ENCODE results near the gene KAT8. TPM values are rescaled to one million over a fixed set of nuclear protein-coding genes. Genes with fewer than 3 reads are reported as not detected.
A peak's percentile ranks its signal among the peaks of the same experiment; 100 is the strongest.

Gene KAT8
- total and polyA plus RNA-seq, 2 of the 13 experiments (the other 11 are each of a cell fraction or from before 2014, with no cell fraction given): 79.0 to 84.2 TPM

GRCh38 chr16:31093132-31093703 is 24.2 kb upstream of the KAT8 start (continued):
- TF ChIP-seq ARID5B (CRISPR knock-in tag; IDR thresholded peaks at IDR 0.05): peak; percentile 23; the same call in 1 of the 2 replicates
- no peak for TF ChIP-seq ZNF121 (CRISPR knock-in tag; IDR thresholded peaks at IDR 0.05)
- no peak for TF ChIP-seq NR1H2 (CRISPR knock-in tag; IDR thresholded peaks at IDR 0.05; ENCODE audit: borderline replicate concordance, low read depth)
- TF ChIP-seq FOXM1 (CRISPR knock-in tag; IDR thresholded peaks at IDR 0.05): no peak
- TF ChIP-seq AKAP8 (CRISPR knock-in tag; IDR thresholded peaks at IDR 0.05): peak; percentile 66; the same call in 1 of the 2 replicates
- TF ChIP-seq PHF8 (CRISPR knock-in tag; IDR thresholded peaks at IDR 0.05): no peak
- TF ChIP-seq ZNF343 (CRISPR knock-in tag; IDR thresholded peaks at IDR 0.05): no peak
- no peak for TF ChIP-seq ZNF3 (CRISPR knock-in tag; IDR thresholded peaks at IDR 0.05)
- TF ChIP-seq PRDM10 (CRISPR knock-in tag; IDR thresholded peaks at IDR 0.05; ENCODE audit: low read depth): no peak
- TF ChIP-seq ZNF18 (CRISPR knock-in tag; IDR thresholded peaks at IDR 0.05; ENCODE audit: insufficient replicate concordance): no peak
- no peak for TF ChIP-seq CENPBD1 (CRISPR knock-in tag; IDR thresholded peaks at IDR 0.05; ENCODE audit: borderline replicate concordance, low read depth)
- TF ChIP-seq ZNF788 (CRISPR knock-in tag; IDR thresholded peaks at IDR 0.05; ENCODE audit: borderline replicate concordance): peak; percentile 51; the same call in 1 of the 2 replicates
- no peak for TF ChIP-seq ZNF558 (CRISPR knock-in tag; IDR thresholded peaks at IDR 0.05; ENCODE audit: borderline replicate concordance)
- no peak for TF ChIP-seq GFI1 (CRISPR knock-in tag; IDR thresholded peaks at IDR 0.05; ENCODE audit: borderline replicate concordance)

All from HepG2 (cell line).